Measurements from ENCODE around the gene HAUS2. TPM values are rescaled to one million over a fixed set of nuclear protein-coding genes. Genes with fewer than 3 reads are reported as not detected.
"Not testable (repeated sequence)": the region's sequence is repeated elsewhere in the genome, so short reads cannot be mapped to it uniquely, and the experiment has no call there.

Gene HAUS2
- total RNA-seq, 3 donors from 2014 or later (not counting 1 experiment from before 2014, with no cell fraction given), result 24.9 to 26.2 (median 26.1) TPM

DNA sequence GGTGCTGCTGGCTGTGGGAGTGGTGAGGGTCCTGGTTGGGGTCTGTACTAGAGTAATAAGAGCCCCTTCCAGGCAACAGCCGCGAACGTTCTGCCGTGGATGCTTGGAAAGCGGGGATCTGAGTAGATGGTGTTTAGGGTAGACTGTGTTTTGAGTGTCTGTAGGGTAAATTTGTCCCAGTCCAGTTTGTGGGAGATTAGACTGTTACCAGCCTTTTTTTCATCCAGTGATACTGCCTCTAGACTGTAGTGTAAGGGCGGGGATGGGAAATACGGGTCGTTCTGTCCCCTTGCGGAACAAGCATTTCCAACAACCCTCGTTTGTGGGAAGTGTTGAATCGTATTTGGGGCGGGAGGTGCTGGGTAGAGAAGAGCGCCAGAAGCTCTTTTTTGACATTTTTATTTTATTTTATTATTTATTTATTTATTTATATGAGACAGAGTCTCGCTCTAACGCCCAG, 424 bp downstream of the HAUS2 start:
- Histone ChIP-seq H3K4me1 (ENCODE audit: control insufficient read depth, insufficient read depth, low read length) (peaks cover 23% of the 10 kb centered on the region), H3K4me3 (ENCODE audit: low read length) (peak overlapping the region; percentile 96), H3K27ac (ENCODE audit: low read length) (peak overlapping the region; percentile 84), H3K27me3 (ENCODE audit: control insufficient read depth, insufficient read depth, low read length) (no peaks in the 10 kb centered on the region), H3K36me3 (ENCODE audit: control insufficient read depth, insufficient read depth, low read length) (peaks cover 8% of the 10 kb centered on the region), H3K9me3 (ENCODE audit: control insufficient read depth, insufficient read depth, low read length) (no peaks in the 10 kb centered on the region)
- DNase-seq (peak in 1 of 2 donors; percentile 57), ATAC-seq (peak; percentile 46 to 64 (median 49))
- TF ChIP-seq, protein P1, sequence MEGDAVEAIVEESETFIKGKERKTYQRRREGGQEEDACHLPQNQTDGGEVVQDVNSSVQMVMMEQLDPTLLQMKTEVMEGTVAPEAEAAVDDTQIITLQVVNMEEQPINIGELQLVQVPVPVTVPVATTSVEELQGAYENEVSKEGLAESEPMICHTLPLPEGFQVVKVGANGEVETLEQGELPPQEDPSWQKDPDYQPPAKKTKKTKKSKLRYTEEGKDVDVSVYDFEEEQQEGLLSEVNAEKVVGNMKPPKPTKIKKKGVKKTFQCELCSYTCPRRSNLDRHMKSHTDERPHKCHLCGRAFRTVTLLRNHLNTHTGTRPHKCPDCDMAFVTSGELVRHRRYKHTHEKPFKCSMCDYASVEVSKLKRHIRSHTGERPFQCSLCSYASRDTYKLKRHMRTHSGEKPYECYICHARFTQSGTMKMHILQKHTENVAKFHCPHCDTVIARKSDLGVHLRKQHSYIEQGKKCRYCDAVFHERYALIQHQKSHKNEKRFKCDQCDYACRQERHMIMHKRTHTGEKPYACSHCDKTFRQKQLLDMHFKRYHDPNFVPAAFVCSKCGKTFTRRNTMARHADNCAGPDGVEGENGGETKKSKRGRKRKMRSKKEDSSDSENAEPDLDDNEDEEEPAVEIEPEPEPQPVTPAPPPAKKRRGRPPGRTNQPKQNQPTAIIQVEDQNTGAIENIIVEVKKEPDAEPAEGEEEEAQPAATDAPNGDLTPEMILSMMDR (IDR thresholded peaks at IDR 0.05), result no peak
- Mint-ChIP-seq H3K27me3 (ENCODE audit: low read depth in 2 of 2) (no peaks in the 10 kb centered on the region), H3K36me3 (no peaks in the 10 kb centered on the region), H3K4me1 (peaks cover 36 to 37% of the 10 kb centered on the region in 2 donors), H3K4me3 (peak overlapping the region; percentile 99), H3K27ac (peak overlapping the region; percentile 94 to 96), H3K9me3 (no peaks in the 10 kb centered on the region)
- intact Hi-C loops (cut with micrococcal nuclease), result loop anchor here (2.0 to 5.0 kb wide), 4 partner anchors 26 to 102 kb away; partner anchors contain the start of genes SNAP23 and STARD9
- WGBS (ENCODE audit: insufficient coverage), result 0% methylated on average over 12 of the region's 15 CpGs

DNA sequence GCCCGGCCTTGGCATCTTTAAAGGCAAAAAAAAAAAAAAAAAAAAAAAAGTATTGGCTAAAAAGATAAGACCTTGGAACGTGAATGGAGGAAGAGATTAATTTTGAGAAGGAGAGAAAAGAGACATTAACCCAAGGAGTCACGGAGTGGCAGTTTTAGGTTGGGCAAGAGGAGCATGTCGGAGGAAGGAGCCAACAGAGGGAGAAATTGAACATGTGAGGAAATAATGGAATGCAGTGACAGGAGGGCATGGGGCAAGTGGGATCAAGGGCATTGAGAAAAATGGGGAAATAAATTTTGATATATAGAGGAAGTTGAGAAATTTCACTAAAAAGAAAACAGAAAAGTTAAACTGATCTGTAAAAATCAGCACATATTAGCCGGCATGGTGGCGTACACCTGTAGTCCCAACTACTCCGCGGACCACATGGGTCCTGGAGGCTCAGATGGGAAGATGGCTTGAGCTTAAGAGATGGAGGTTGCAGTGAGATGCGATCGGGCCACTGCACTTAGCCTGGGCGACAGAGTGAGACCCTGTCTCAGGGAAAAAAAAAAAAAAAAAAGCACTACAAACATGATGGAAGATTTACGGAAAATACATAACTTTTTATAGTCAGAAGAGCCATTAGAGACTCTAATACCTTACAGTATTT, 1.2 kb downstream of the HAUS2 start:
- 75% methylated on average over 11 of the region's 12 CpGs for WGBS (ENCODE audit: insufficient coverage)
- Mint-ChIP-seq H3K36me3 (no peaks in the 10 kb centered on the region), H3K4me3 (peak overlapping the region; percentile 99), H3K9me3 (no peaks in the 10 kb centered on the region), H3K27ac (peak overlapping the region in 1 of 2 donors; percentile 94), H3K4me1 (peaks cover 36 to 37% of the 10 kb centered on the region in 2 donors), H3K27me3 (ENCODE audit: low read depth in 2 of 2) (no peaks in the 10 kb centered on the region)
- ATAC-seq (no peak), DNase-seq (no peak)
- H3K4me3 ChIP-seq (ENCODE audit: low read length), result no peak overlapping the region
- TF ChIP-seq, protein P1 (IDR thresholded peaks at IDR 0.05), result no peak
- H3K27ac ChIP-seq (ENCODE audit: low read length), result no peak overlapping the region
- H3K9me3 ChIP-seq (ENCODE audit: control insufficient read depth, insufficient read depth, low read length), result no peaks in the 10 kb centered on the region
- intact Hi-C loops (cut with micrococcal nuclease), result loop anchor here (2.0 to 5.0 kb wide), 4 partner anchors 25 to 101 kb away; partner anchors contain the start of genes SNAP23 and STARD9
- peaks cover 4% of the 10 kb centered on the region for H3K36me3 ChIP-seq (ENCODE audit: control insufficient read depth, insufficient read depth, low read length)
- H3K27me3 ChIP-seq (ENCODE audit: control insufficient read depth, insufficient read depth, low read length), result no peaks in the 10 kb centered on the region
- H3K4me1 ChIP-seq (ENCODE audit: control insufficient read depth, insufficient read depth, low read length), result peaks cover 23% of the 10 kb centered on the region

DNA sequence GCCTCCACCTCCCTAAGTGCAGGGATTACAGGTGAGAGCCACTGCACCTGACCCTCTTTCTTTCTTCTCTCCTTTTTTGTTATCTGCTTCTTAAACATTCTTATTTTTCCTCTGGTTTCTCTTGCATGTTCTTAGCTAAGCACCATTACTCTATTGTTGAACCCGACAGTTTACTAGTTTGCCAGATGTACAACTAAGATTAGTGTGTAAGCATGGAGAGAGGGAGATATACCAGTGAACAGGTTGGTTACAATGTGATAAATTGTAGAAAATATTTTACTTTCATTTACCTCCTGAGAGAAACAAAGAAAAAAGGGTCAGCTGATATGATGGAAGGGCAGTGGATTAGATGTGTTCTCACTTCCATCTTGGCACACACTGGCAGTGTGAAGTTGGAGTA, 4.9 kb downstream of the HAUS2 start:
- no peaks in the 10 kb centered on the region for H3K36me3 ChIP-seq (ENCODE audit: control insufficient read depth, insufficient read depth, low read length)
- H3K4me1 ChIP-seq (ENCODE audit: control insufficient read depth, insufficient read depth, low read length), result peaks cover 12% of the 10 kb centered on the region
- no peak overlapping the region for H3K27ac ChIP-seq (ENCODE audit: low read length)
- TF ChIP-seq, protein P1 (IDR thresholded peaks at IDR 0.05), result no peak
- Mint-ChIP-seq H3K9me3 (no peaks in the 10 kb centered on the region), H3K27me3 (ENCODE audit: low read depth in 2 of 2) (no peaks in the 10 kb centered on the region), H3K27ac (peak overlapping the region in 1 of 2 donors; percentile 25), H3K4me1 (peaks cover 12 to 14% of the 10 kb centered on the region in 2 donors), H3K4me3 (no peak overlapping the region), H3K36me3 (no peaks in the 10 kb centered on the region)
- H3K27me3 ChIP-seq (ENCODE audit: control insufficient read depth, insufficient read depth, low read length), result no peaks in the 10 kb centered on the region
- intact Hi-C loops (cut with micrococcal nuclease), result no loop called here
- WGBS (ENCODE audit: insufficient coverage), result 100% methylated on average over 1 of the region's 1 CpG
- H3K4me3 ChIP-seq (ENCODE audit: low read length), result no peak overlapping the region
- H3K9me3 ChIP-seq (ENCODE audit: control insufficient read depth, insufficient read depth, low read length), result no peaks in the 10 kb centered on the region
- no peak for ATAC-seq
- no peak for DNase-seq

DNA sequence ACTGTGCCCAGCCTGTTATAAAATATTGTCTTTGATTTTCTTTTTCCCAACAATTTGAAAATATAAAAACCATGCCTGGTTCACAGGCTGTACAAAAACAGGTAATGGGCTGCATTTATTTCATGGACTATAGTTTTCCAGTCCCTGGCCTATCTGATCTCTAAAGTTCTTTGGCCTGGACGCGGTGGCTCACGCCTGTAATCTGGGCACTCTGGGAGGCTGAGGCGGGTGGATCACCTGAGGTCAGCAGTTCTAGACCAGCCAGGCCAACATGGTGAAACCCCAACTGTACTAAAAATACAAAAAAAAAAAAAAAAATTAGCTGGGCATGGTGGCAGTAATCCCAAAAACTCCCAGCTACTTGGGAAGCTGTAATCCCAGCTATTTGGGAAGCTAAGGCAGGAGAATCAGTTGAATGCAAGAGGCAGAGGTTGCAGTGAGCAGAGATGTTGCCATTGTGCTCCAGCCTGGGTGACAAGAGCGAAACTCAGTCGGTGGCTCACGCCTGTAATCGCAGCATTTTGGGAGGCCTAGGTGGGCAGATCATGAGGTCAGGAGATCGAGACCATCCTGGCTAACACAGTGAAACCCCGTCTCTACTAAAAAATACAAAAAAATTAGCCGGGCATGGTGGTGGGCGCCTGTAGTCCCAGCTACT, 8.0 kb downstream of the HAUS2 start:
- H3K4me1 Mint-ChIP-seq; intact Hi-C loops (cut with micrococcal nuclease); ATAC-seq: not testable (repeated sequence)

More for the DNA sequence above, 8.0 kb downstream of the HAUS2 start:
- not testable (repeated sequence) for H3K27me3 ChIP-seq (ENCODE audit: control insufficient read depth, insufficient read depth, low read length); H3K27me3 Mint-ChIP-seq (ENCODE audit: low read depth in 2 of 2); H3K27ac ChIP-seq (ENCODE audit: low read length); H3K4me3 ChIP-seq (ENCODE audit: low read length); DNase-seq; H3K27ac Mint-ChIP-seq; H3K9me3 Mint-ChIP-seq; H3K4me3 Mint-ChIP-seq; H3K4me1 ChIP-seq (ENCODE audit: control insufficient read depth, insufficient read depth, low read length); H3K9me3 ChIP-seq (ENCODE audit: control insufficient read depth, insufficient read depth, low read length); H3K36me3 Mint-ChIP-seq
- 94% methylated on average over 8 of the region's 12 CpGs for WGBS (ENCODE audit: insufficient coverage)
- H3K36me3 ChIP-seq (ENCODE audit: control insufficient read depth, insufficient read depth, low read length), result peaks cover 25% of the 10 kb centered on the region
